Measurements from ENCODE around the gene TMEM74B.

- no peak for TF ChIP-seq CTCF (IDR thresholded peaks at IDR 0.05)
- TF ChIP-seq POLR2A (IDR thresholded peaks at IDR 0.05) = no peak
These were observed 14.0 kb upstream of the TMEM74B start for GRCh38 chr20:1198751-1199150.
